Measurements from ENCODE around the gene PGGT1B.

GRCh38 chr5:115296124-115297022 lies 33.7 kb upstream of the PGGT1B start, which contains the start of gene CCDC112:
- no peak for TF ChIP-seq POLR2AphosphoS5 (IDR thresholded peaks at IDR 0.05; ENCODE audit: low read depth, low read length)
- no peak for TF ChIP-seq CTCF (IDR thresholded peaks at IDR 0.05)
- TF ChIP-seq REST (IDR thresholded peaks at IDR 0.05; ENCODE audit: insufficient read depth in 1 of 2, low read depth in 2 of 2, low read length in 1 of 2) = no peak
- no peak for TF ChIP-seq TCF7L2 (IDR thresholded peaks at IDR 0.05; ENCODE audit: low read depth, low read length)
- TF ChIP-seq SIN3A (IDR thresholded peaks at IDR 0.05; ENCODE audit: borderline replicate concordance, insufficient read depth, low read depth, low read length) = no peak

Measured in Panc1 (cell line).